Ovary (tissue), 3 donors: ENCODE data around the gene STX18.

ENCODE experiments used
- CTCF ChIP-seq, 3 donors: fragments of 450-650 bp in 2 of 3; fragments of 200-600 bp in 1 of 3; IDR thresholded peaks; one replicate each; pipeline versions ENCODE4 v1.5.1 to v1.8.0; 2016 to 2022; ENCODE audit warnings: antibody characterized with exemption in 3 of 3, mild to moderate bottlenecking in 1 of 3
- EP300 ChIP-seq: sonication (generic); formaldehyde crosslinking; IDR thresholded peaks from one replicate; pipeline ENCODE4 v1.6.1; 2017; ENCODE audit warnings: antibody characterized with exemption
- POLR2A ChIP-seq: fragments of 450-650 bp; IDR thresholded peaks from one replicate; pipeline ENCODE4 v1.6.1; 2017; ENCODE audit warnings: antibody characterized with exemption, mild to moderate bottlenecking, moderate library complexity
- donor health status: DM: no; HTN: no; CAD: no.

- TF ChIP-seq CTCF (IDR thresholded peaks at IDR 0.05): no peak
- no peak for TF ChIP-seq POLR2A
- TF ChIP-seq EP300: no peak
Measured at GRCh38 chr4:4491396-4491893, 50.4 kb downstream of the STX18 start.
